IMR-90 (cell line): ENCODE data around the gene KLHDC7B. TPM values are rescaled to one million over a fixed set of nuclear protein-coding genes. Genes with fewer than 3 reads are reported as not detected.

Source experiments
- ATAC-seq: fragments of 200-7000 bp; cut with Tn5 transposase; 2 replicates; pipeline ENCODE4 v1.9.1; 2020; ENCODE audit warnings: low read depth, mild to moderate bottlenecking, moderate library complexity
- BruUV-seq: library from RNA; stranded (reverse); fragments of 400-500 nt; replicated peaks from 2 replicates; lab custom pipeline; 2021; lab: Mats Ljungman, UMichigan
- CTCF ChIA-PET: fragments of 300-600 bp; formaldehyde crosslinking; extraction: SDS; loops from one replicate; lab custom pipeline; 2021; ENCODE audit warnings: antibody characterized with exemption; lab: Yijun Ruan, JAX
- POLR2A ChIA-PET: fragments of 300-600 bp; sonication (Branson Sonifier 250); formaldehyde crosslinking; loops from one replicate; lab custom pipeline; 2022; ENCODE audit warnings: antibody characterized with exemption; ENCODE audit not compliant: unreplicated experiment; lab: Charles Lee
- DNase-seq: peaks from one replicate; pipeline ENCODE4 v3.0.0; 2013
- H2AFZ ChIP-seq: replicated peaks from 2 replicates; pipeline ENCODE3; 2013; ENCODE audit warnings: low read length, mild to moderate bottlenecking; ENCODE audit not compliant: poor library complexity
- H2AK5ac ChIP-seq: 2 replicates; pipeline ENCODE4 v1.6.1; 2013; ENCODE audit warnings: low read depth, low read length, inconsistent platforms
- H2AK9ac ChIP-seq: replicated peaks from 2 replicates; pipeline ENCODE3; 2013; ENCODE audit warnings: mild to moderate bottlenecking, low read depth, low read length, moderate library complexity; ENCODE audit not compliant: poor library complexity
- H2BK120ac ChIP-seq: 2 replicates; pipeline ENCODE4 v1.6.1; 2013; ENCODE audit warnings: low read depth, low read length, inconsistent platforms
- H2BK15ac ChIP-seq: 3 replicates; pipeline ENCODE4 v1.6.1; 2013; ENCODE audit warnings: low read depth, low read length, inconsistent platforms
- H2BK20ac ChIP-seq: 2 replicates; pipeline ENCODE4 v1.6.1; 2013; ENCODE audit warnings: low read depth, mild to moderate bottlenecking, inconsistent platforms, low read length, moderate library complexity
- H2BK5ac ChIP-seq: 2 replicates; pipeline ENCODE4 v1.6.1; 2013; ENCODE audit warnings: mild to moderate bottlenecking, low read depth, low read length, inconsistent platforms; ENCODE audit not compliant: poor library complexity, severe bottlenecking
- H3K14ac ChIP-seq: replicated peaks from 2 replicates; pipeline ENCODE4 v1.6.1; 2013; ENCODE audit warnings: low read depth, low read length, inconsistent platforms
- H3K18ac ChIP-seq: 2 replicates; pipeline ENCODE4 v1.6.1; 2013; ENCODE audit warnings: low read depth, low read length, control low read depth
- H3K23ac ChIP-seq: 2 replicates; pipeline ENCODE4 v1.6.1; 2013; ENCODE audit warnings: low read depth, low read length, inconsistent platforms
- H3K27ac ChIP-seq: 2 replicates; pipeline ENCODE4 v1.5.1; 2013; ENCODE audit warnings: mild to moderate bottlenecking, control low read depth, low read length; ENCODE audit not compliant: insufficient read depth
- H3K27me3 ChIP-seq: 2 replicates; pipeline ENCODE4 v1.6.1; 2013; ENCODE audit warnings: low read length; ENCODE audit not compliant: control insufficient read depth, insufficient read depth
- H3K36me3 ChIP-seq: 2 replicates; pipeline ENCODE4 v1.6.1; 2013; ENCODE audit warnings: low read length, mixed read lengths; ENCODE audit not compliant: control insufficient read depth, insufficient read depth
- H3K4ac ChIP-seq: 2 replicates; pipeline ENCODE4 v1.6.1; 2013; ENCODE audit warnings: low read depth, low read length, inconsistent platforms
- H3K4me1 ChIP-seq: 2 replicates; pipeline ENCODE4 v1.6.1; 2013; ENCODE audit warnings: low read length, mixed read lengths; ENCODE audit not compliant: control insufficient read depth, insufficient read depth
- H3K4me2 ChIP-seq: 2 replicates; pipeline ENCODE4 v1.6.1; 2013; ENCODE audit warnings: low read depth, mild to moderate bottlenecking, control low read depth, low read length, moderate library complexity
- H3K4me3 ChIP-seq: 2 replicates; pipeline ENCODE4 v1.5.1; 2013; ENCODE audit warnings: low read depth, mild to moderate bottlenecking, control low read depth, low read length, moderate library complexity; ENCODE audit not compliant: insufficient read depth
- H3K56ac ChIP-seq: 2 replicates; pipeline ENCODE4 v1.6.1; 2013; ENCODE audit warnings: low read length, inconsistent platforms; ENCODE audit not compliant: insufficient read depth; ENCODE audit errors: extremely low read depth
- H3K79me1 ChIP-seq, 2 experiments: 2 replicates each; pipeline ENCODE4 v1.6.1; 2013; ENCODE audit warnings: low read length in 2 of 2, inconsistent platforms in 1 of 2, low read depth in 1 of 2
- H3K9ac ChIP-seq: 2 replicates; pipeline ENCODE4 v1.6.1; 2013; ENCODE audit warnings: low read depth, low read length, control low read depth
- H3K9me1 ChIP-seq: 2 replicates; pipeline ENCODE4 v1.6.1; 2013; ENCODE audit warnings: low read length, inconsistent platforms; ENCODE audit not compliant: insufficient read depth
- H3K9me3 ChIP-seq: 2 replicates; pipeline ENCODE4 v1.6.1; 2013; ENCODE audit warnings: low read length; ENCODE audit not compliant: control insufficient read depth, insufficient read depth
- H4K20me1 ChIP-seq: 2 replicates; pipeline ENCODE4 v1.6.1; 2013; ENCODE audit warnings: low read length, inconsistent platforms; ENCODE audit not compliant: insufficient read depth
- H4K5ac ChIP-seq: 2 replicates; pipeline ENCODE4 v1.6.1; 2013; ENCODE audit warnings: mild to moderate bottlenecking, low read depth, low read length, control low read depth
- H4K8ac ChIP-seq, 2 experiments: 2 replicates each; pipeline ENCODE4 v1.6.1; 2013; ENCODE audit warnings: low read depth in 2 of 2, low read length in 2 of 2, control low read depth in 1 of 2, inconsistent platforms in 1 of 2
- H4K91ac ChIP-seq: 2 replicates; pipeline ENCODE4 v1.6.1; 2013; ENCODE audit warnings: low read depth, low read length, inconsistent platforms; ENCODE audit not compliant: insufficient read depth
- BHLHE40 ChIP-seq: fragments of 150-350 bp; IDR thresholded peaks from 2 replicates; pipeline ENCODE4 v1.6.1; 2016; ENCODE audit warnings: mild to moderate bottlenecking, low read depth, low read length
- CHD1 ChIP-seq: IDR thresholded peaks from 2 replicates; pipeline ENCODE4 v1.6.1; 2012; ENCODE audit warnings: low read depth, low read length, improper control_type of control experiment
- MAFK ChIP-seq: IDR thresholded peaks from 2 replicates; pipeline ENCODE4 v1.6.1; 2012; ENCODE audit warnings: low read depth, low read length, improper control_type of control experiment
- MAZ ChIP-seq: IDR thresholded peaks from 2 replicates; pipeline ENCODE4 v1.6.1; 2012; ENCODE audit warnings: low read depth, mild to moderate bottlenecking, low read length, improper control_type of control experiment, moderate library complexity, borderline replicate concordance
- NFE2L2 ChIP-seq: fragments of 150-350 bp; IDR thresholded peaks from 2 replicates; pipeline ENCODE4 v1.6.1; 2016; ENCODE audit warnings: low read depth, mild to moderate bottlenecking, low read length
- POLR2A ChIP-seq: IDR thresholded peaks from 2 replicates; pipeline ENCODE4 v1.6.1; 2012; ENCODE audit warnings: mild to moderate bottlenecking, low read depth, low read length
- RCOR1 ChIP-seq: IDR thresholded peaks from 2 replicates; pipeline ENCODE4 v1.6.1; 2012; ENCODE audit warnings: mild to moderate bottlenecking, low read length, improper control_type of control experiment; ENCODE audit not compliant: insufficient replicate concordance
- RFX5 ChIP-seq: IDR thresholded peaks from 2 replicates; pipeline ENCODE4 v1.8.0; 2012; ENCODE audit warnings: low read depth, mild to moderate bottlenecking, low read length, moderate library complexity
- SMC3 ChIP-seq: fragments of 150-350 bp; IDR thresholded peaks from 2 replicates; pipeline ENCODE4 v1.6.1; 2016; ENCODE audit warnings: low read depth, mild to moderate bottlenecking, antibody characterized with exemption, low read length, moderate library complexity
- WGBS, 2 experiments: methylation state at CpG; one replicate each; pipeline versions ENCODE4 v1.1.5 to v1.1.7; 2013; ENCODE audit warnings: missing lambda C conversion rate in 2 of 2; ENCODE audit not compliant: insufficient read length in 1 of 2; ENCODE audit errors: extremely low coverage in 2 of 2; 5-methylcytosine and 5-hydroxymethylcytosine counted together
- dilution Hi-C: fragments of 300-500 bp; cut with HindIII; formaldehyde crosslinking; loops from one replicate; pipeline ENCODE4 v1.14.3; 2018; ENCODE audit warnings: low sequenced_read_pairs; ENCODE audit not compliant: unreplicated experiment
- in situ Hi-C: fragments of 300-500 bp; cut with MboI; formaldehyde crosslinking; loops from 3 replicates; pipeline ENCODE4 v1.14.3; 2019; ENCODE audit warnings: low sequenced_read_pairs, inconsistent platforms, mixed read lengths
- intact Hi-C: fragments of 100-400 bp; cut with micrococcal nuclease; formaldehyde crosslinking; loops from 2 replicates; pipeline ENCODE4 v1.10.0; 2022
- polyA plus RNA-seq, 3 experiments: library from polyadenylated mRNA; depleted of rRNA; stranded (reverse); fragments of >200 nt; gene quantifications; 2 replicates each; pipeline ENCODE4 v1.2.3, GENCODE V29; 2012; ENCODE audit warnings: low replicate concordance in 1 of 3
- total RNA-seq: library from RNA; depleted of rRNA; stranded (reverse); fragments of >200 nt; gene quantifications from 2 replicates; pipeline ENCODE4 v1.2.3, GENCODE V29; 2012
- TF ChIP-seq, protein P1 (sequence below): fragments of 150-350 bp; IDR thresholded peaks from 2 replicates; pipeline ENCODE4 v1.6.1; 2017; ENCODE audit warnings: mild to moderate bottlenecking, antibody characterized with exemption, low read length, low read depth
- TF ChIP-seq, protein P2 (sequence below): fragments of 150-350 bp; IDR thresholded peaks from 2 replicates; pipeline ENCODE4 v1.6.1; 2016; ENCODE audit warnings: low read depth, mild to moderate bottlenecking, low read length, moderate library complexity, borderline replicate concordance

Gene KLHDC7B
- total and polyA plus RNA-seq, 2 of the 4 experiments (the other 2 are of a cell fraction): 0.05 TPM; not detected in 1

GRCh38 chr22:50584106-50585096 is 38.7 kb downstream of the KLHDC7B start:
- ChIA-PET POLR2A (no interaction called here), CTCF (no interaction called here)
- H3K4me1 ChIP-seq: peaks cover 4% of the 10 kb centered on the region; the same call in 1 of the 2 replicates
- no peak overlapping the region for H3K4ac ChIP-seq
- no peaks in the 10 kb centered on the region for H3K9me3 ChIP-seq
- H4K8ac ChIP-seq: no peak overlapping the region
- no peak overlapping the region for H3K4me3 ChIP-seq
- no TSS peak for BruUV-seq
- H3K36me3 ChIP-seq: peaks cover 4% of the 10 kb centered on the region; the same call in 1 of the 2 replicates
- no peaks in the 10 kb centered on the region; the same call in 1 of the 2 replicates for H4K20me1 ChIP-seq
- H4K5ac ChIP-seq: no peak overlapping the region
- ATAC-seq (no peak), DNase-seq (no peak)
- H2BK20ac ChIP-seq: no peak overlapping the region
- dilution Hi-C loops: no loop called here
- H2BK15ac ChIP-seq: no peak overlapping the region
- no peak overlapping the region for H3K56ac ChIP-seq
- no peaks in the 10 kb centered on the region for H3K27me3 ChIP-seq
- no peak for TF ChIP-seq MAZ
- TF ChIP-seq MAFK: no peak
- no peak for TF ChIP-seq RCOR1
- no peak for TF ChIP-seq CHD1
- TF ChIP-seq, protein P1, sequence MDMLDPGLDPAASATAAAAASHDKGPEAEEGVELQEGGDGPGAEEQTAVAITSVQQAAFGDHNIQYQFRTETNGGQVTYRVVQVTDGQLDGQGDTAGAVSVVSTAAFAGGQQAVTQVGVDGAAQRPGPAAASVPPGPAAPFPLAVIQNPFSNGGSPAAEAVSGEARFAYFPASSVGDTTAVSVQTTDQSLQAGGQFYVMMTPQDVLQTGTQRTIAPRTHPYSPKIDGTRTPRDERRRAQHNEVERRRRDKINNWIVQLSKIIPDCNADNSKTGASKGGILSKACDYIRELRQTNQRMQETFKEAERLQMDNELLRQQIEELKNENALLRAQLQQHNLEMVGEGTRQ: no peak
- TF ChIP-seq, protein P2, sequence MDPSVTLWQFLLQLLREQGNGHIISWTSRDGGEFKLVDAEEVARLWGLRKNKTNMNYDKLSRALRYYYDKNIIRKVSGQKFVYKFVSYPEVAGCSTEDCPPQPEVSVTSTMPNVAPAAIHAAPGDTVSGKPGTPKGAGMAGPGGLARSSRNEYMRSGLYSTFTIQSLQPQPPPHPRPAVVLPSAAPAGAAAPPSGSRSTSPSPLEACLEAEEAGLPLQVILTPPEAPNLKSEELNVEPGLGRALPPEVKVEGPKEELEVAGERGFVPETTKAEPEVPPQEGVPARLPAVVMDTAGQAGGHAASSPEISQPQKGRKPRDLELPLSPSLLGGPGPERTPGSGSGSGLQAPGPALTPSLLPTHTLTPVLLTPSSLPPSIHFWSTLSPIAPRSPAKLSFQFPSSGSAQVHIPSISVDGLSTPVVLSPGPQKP: no peak
- no peak for TF ChIP-seq BHLHE40
- no peak for TF ChIP-seq POLR2A
- no peak for TF ChIP-seq NFE2L2
- no peak for TF ChIP-seq SMC3
- TF ChIP-seq RFX5: no peak
- H3K23ac ChIP-seq: no peak overlapping the region
- in situ Hi-C loops: no loop called here
- whole genome bisulfite sequencing, 2 experiments: 93% methylated on average over 13 of the region's 23 CpGs; no CpG with 5 or more reads in 1 of the 2 experiments
- no peak overlapping the region for H2AK5ac ChIP-seq
- peaks cover 18 to 37% of the 10 kb centered on the region in 2 experiments for H3K79me1 ChIP-seq
- H2BK120ac ChIP-seq: no peak overlapping the region
- H3K14ac ChIP-seq: no peak overlapping the region
- H4K91ac ChIP-seq: no peak overlapping the region
- H3K18ac ChIP-seq: no peak overlapping the region
- H3K4me2 ChIP-seq: no peak overlapping the region
- peaks cover 20% of the 10 kb centered on the region for H3K9me1 ChIP-seq
- H2AK9ac ChIP-seq: no peak overlapping the region
- intact Hi-C loops: loop anchor here (5.0 kb wide), 1 partner anchor 57 kb away; the partner anchor contains the start of gene SCO2
- no peak overlapping the region for H2AFZ ChIP-seq
- H3K27ac ChIP-seq: no peak overlapping the region
- no peak overlapping the region for H3K9ac ChIP-seq
- no peak overlapping the region for H2BK5ac ChIP-seq
